Bone marrow (tissue), 2 donors: ENCODE results near the gene CCNF.
"Not testable (repeated sequence)": the region's sequence is repeated elsewhere in the genome, so short reads cannot be mapped to it uniquely, and the experiment has no call there.

Source experiments
- DNase-seq, 2 donors: peaks; one replicate each; lab custom pipeline; 2025; lab: John Stamatoyannopoulos, UW

CCNF gene, protein sequence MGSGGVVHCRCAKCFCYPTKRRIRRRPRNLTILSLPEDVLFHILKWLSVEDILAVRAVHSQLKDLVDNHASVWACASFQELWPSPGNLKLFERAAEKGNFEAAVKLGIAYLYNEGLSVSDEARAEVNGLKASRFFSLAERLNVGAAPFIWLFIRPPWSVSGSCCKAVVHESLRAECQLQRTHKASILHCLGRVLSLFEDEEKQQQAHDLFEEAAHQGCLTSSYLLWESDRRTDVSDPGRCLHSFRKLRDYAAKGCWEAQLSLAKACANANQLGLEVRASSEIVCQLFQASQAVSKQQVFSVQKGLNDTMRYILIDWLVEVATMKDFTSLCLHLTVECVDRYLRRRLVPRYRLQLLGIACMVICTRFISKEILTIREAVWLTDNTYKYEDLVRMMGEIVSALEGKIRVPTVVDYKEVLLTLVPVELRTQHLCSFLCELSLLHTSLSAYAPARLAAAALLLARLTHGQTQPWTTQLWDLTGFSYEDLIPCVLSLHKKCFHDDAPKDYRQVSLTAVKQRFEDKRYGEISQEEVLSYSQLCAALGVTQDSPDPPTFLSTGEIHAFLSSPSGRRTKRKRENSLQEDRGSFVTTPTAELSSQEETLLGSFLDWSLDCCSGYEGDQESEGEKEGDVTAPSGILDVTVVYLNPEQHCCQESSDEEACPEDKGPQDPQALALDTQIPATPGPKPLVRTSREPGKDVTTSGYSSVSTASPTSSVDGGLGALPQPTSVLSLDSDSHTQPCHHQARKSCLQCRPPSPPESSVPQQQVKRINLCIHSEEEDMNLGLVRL

GRCh38 chr16:2429034-2429770 is at the start of gene CCNF:
Gene CCNF (plus strand): TSS chr16:2429447. CDS start chr16:2429482, 35 bp downstream.
- DNase-seq = peak; percentile 80 to 91

GRCh38 chr16:2383501-2383900 is 45.7 kb upstream of the CCNF start:
- DNase-seq = no peak

GRCh38 chr16:2384426-2384825 is 44.8 kb upstream of the CCNF start:
- no peak for DNase-seq

DNA sequence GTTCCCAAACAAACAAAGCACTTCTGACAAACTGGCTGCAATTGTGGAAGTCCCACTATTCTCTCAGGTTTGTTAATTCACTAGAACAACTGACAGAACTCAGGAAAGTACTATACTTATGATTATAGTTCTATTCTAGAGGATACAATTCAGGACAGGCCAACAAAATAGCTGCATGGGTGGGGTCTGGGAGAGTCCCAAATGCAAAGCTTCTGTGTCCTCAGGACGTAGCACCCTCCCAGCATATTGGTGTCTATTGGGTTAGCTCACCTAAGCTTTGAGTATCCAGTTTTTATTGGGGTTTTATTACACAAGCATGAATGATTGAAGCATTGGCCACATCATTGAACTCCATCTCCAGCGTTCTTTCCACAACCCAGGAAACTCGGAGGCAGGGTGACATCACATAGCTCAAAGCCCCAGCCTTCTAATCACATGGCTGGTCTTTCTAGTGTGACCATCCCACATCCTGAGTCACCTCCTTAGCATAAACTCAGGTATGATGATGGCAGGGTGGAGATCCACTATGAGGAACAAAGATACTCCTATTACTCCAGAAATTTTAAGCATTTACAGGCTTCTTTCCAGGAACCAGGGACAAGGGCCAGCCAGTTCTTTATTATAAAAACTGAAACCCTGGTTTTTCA is 43.9 kb upstream of the CCNF start:
- no peak for DNase-seq

DNA sequence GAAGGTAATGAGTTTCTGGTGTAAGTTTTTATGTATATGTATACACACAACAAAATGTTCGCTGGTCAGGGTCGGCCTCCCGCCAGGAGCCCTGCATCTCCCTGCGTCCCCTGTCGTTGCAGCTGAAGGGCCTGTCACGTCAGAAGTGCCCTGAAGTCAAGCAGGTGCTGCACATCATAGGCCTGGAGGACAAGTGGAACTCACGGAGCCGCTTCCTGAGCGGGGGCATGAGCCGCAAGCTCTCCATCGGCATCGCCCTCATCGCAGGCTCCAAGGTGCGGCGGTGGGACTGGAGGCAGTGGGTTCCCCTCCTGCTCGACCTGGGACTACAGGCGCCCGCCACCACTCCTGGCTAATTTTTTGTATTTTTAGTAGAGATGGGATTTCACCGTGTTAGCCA is 43.3 kb upstream of the CCNF start:
- DNase-seq = not testable (repeated sequence)

- no peak for DNase-seq
These were observed 42.3 kb upstream of the CCNF start for GRCh38 chr16:2386990-2387389.

DNA sequence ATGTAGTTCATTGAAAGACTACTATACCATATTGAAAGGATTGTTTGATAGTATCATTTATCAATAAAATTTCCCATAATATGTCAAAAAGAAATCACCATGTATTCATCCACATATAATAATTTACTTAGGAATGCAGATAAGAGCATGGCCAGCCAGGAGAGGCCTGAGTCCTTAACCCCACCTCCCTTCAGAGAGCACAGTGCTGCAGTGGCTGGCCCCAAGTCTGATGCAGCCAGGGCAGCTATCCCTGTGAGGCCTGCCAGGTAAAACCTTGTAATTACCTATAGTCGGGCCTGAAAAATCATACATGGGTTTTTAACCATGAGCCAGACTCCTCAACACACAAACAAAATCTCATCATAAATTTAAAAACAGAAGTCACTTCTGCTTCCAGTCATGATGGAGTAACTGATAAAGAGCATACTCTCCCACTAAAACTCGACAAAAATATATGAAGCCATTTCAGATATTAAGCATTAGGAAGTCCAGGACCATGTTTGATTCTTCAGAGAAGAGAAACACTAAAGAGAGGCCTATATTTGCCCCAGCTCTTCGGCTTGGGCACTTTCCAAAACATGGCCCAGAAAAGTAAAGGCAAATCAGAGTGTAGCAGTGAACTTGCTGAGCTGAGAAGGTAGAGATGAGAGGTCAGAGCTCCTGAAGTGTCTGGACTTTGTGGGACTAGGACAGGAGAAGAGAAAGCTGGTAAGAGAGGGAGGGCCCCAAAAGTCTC is 40.9 kb upstream of the CCNF start:
- DNase-seq = no peak

- DNase-seq = no peak
These were observed 40.3 kb upstream of the CCNF start for GRCh38 chr16:2388875-2389433.

DNA sequence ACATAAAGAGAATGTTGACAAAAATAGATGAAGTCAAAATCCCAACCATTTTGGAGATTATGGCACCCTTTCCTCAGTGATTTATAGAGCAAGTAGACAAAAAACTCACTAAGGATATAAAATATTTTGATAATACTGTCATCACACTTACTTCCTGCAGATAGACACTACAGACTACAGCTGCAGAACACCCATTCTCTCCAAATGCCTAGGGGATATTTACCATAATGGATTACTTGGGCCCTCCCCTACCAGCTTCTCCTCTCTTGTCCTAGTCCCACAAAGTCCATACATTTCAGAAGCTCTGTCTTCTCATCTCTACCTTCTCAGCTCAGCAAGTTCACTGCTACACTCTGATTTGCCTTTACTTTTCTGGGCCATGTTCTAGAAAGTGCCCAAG is 37.2 kb upstream of the CCNF start:
- DNase-seq = no peak

- DNase-seq = no peak
These were observed 30.7 kb upstream of the CCNF start for GRCh38 chr16:2398520-2398919.

- DNase-seq = no peak
These were observed 25.1 kb upstream of the CCNF start for GRCh38 chr16:2404099-2404498.

- no peak for DNase-seq
These were observed 14.2 kb upstream of the CCNF start for GRCh38 chr16:2415085-2415484.

- no peak for DNase-seq
These were observed 9.2 kb upstream of the CCNF start for GRCh38 chr16:2420035-2420434.

- no peak for DNase-seq
These were observed 7.0 kb upstream of the CCNF start for GRCh38 chr16:2422123-2422867.

DNA sequence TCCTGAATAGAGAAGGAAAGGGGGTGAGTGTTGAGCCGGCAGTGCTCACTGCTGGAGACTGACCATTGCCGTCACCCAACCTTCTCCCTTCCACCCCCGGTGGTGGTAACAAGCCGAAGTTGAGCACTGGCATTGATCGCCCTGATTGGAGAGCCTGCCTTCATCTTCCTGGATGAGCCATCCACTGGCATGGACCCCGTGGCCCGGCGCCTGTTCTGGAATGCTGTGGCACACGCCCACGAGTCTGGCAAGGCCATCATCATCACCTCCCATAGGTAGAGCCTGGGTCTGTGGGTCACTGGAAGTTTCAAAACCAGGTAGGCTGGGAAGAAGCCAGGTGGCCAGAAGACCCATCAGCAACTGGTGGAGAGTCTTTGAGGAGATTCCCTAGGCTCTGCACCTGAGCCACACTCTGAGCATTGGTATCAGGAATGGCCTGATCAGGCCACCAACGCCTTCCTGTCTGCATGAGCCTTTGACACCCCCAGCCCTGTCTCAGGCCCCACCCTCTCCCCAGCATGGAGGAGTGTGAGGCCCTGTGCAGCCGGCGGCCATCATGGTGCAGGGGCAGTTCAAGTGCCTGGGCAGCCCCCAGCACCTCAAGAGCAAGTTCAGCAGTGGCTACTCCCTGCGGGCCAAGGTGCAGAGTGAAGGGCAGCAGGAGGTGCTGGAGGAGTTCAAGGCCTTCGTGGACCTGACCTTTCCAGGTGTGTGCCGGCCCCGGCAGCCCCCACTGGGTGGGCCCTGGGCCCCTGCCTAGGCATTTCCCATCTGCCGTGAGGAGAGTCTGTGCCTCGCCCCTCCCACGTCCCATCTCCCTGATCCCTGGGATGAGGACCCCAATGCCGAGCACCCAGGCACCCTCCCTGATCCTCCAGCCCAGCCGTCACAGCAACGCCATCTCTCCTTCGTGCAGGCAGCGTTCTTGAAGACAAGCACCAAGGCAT is 4.9 kb upstream of the CCNF start:
- no peak for DNase-seq

GRCh38 chr16:2425008-2425518 is 4.2 kb upstream of the CCNF start:
- no peak for DNase-seq

- no peak for DNase-seq
These were observed 3.3 kb upstream of the CCNF start for GRCh38 chr16:2425825-2426430.

DNA sequence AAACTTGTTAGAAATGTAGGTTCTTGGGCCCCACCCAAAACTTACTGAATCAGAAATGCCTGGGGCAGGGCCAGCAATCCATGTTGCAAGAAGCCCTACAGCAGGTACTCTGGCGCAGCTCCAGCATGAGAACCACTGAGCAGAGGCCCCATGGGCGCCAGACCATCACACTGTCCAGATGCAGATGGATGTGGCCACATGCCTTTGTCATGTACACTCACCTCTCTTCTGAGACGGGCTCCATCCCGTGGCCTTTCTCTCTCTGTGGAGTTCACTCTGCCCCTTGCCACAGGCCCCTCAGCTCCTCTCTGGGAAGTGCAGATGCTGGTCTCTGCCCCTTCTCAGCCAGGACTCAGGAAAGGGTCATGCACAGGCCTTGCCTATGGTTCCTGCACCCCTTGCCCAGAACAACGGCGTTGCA is 2.3 kb upstream of the CCNF start:
- DNase-seq = no peak

GRCh38 chr16:2427526-2427925 is 1.7 kb upstream of the CCNF start:
- no peak for DNase-seq
